ENCODE measurements around the gene CDH4.

CDH4 gene

DNA sequence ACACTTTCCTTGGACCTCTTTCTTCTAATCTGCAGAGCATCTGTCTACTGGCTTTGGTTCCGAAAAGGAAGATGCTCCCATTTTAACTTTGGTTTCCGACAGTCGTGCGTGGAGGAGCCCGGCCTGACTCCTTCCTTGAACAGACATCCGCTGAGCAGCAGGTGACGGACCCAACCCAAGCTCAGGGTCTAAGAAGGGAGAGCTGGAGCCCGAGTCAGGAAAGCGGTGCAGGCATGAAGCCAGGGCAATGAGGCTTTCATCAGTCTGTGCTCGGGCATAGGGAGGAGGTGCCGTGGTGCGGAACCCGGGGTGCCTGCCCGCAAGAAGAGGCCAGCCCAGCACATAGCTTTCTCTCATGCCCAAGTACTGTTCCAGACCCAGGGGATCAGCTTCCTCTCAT lies 109.4 kb downstream of the CDH4 start:
- Histone ChIP-seq H3K9me2 (replicated peaks; ENCODE audit: insufficient read depth, low read length) (no peaks in the 10 kb centered on the region), H4K20me1 (ENCODE audit: low read depth, low read length) (no peaks in the 10 kb centered on the region), H3K27ac (ENCODE audit: low read depth, low read length) (no peak overlapping the region), H3K79me2 (ENCODE audit: insufficient read depth, low read length) (no peaks in the 10 kb centered on the region), H3K4me2 (ENCODE audit: low read depth, low read length, poor library complexity, severe bottlenecking) (no peak overlapping the region), H2AFZ (ENCODE audit: low read depth, low read length, severe bottlenecking) (no peak overlapping the region), H3K9me3 (ENCODE audit: insufficient read depth, low read length) (no peaks in the 10 kb centered on the region), H3K9ac (ENCODE audit: low read length) (no peak overlapping the region), H3K36me3 (ENCODE audit: low read length) (no peaks in the 10 kb centered on the region), H3F3A (ENCODE audit: insufficient read depth) (no peaks in the 10 kb centered on the region), H3K4me3 (ENCODE audit: insufficient read depth, low read length, poor library complexity, severe bottlenecking) (no peak overlapping the region), H3K27me3 (ENCODE audit: low read length) (no peaks in the 10 kb centered on the region)
- TF ChIP-seq EZH2phosphoT487 (conservative IDR thresholded peaks at IDR 0.05; ENCODE audit: low read length), result no peak
- TF ChIP-seq, protein P1, sequence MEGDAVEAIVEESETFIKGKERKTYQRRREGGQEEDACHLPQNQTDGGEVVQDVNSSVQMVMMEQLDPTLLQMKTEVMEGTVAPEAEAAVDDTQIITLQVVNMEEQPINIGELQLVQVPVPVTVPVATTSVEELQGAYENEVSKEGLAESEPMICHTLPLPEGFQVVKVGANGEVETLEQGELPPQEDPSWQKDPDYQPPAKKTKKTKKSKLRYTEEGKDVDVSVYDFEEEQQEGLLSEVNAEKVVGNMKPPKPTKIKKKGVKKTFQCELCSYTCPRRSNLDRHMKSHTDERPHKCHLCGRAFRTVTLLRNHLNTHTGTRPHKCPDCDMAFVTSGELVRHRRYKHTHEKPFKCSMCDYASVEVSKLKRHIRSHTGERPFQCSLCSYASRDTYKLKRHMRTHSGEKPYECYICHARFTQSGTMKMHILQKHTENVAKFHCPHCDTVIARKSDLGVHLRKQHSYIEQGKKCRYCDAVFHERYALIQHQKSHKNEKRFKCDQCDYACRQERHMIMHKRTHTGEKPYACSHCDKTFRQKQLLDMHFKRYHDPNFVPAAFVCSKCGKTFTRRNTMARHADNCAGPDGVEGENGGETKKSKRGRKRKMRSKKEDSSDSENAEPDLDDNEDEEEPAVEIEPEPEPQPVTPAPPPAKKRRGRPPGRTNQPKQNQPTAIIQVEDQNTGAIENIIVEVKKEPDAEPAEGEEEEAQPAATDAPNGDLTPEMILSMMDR (IDR thresholded peaks at IDR 0.05; ENCODE audit: insufficient read depth, low read length, poor library complexity, severe bottlenecking), result no peak

DNA sequence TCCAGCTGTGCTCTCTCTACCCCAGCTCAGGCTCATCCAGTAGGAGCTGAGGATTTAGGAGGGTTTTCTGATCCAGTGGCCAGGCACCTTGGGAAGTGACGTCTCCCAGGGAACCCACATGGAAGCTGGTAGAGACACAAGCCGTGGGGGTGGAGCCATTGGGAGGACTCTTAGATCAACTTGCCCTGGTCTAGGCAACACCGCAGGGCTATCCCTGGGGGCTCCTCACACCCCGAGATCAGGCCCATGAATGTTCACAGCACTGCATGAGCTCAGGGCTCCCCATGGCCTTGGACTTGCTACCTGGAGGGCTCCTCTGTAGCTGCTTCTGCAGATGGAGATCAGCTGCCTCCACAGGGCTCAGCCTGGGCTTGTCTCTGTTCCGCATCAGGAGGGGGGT lies 112.1 kb downstream of the CDH4 start:
- Histone ChIP-seq H3K79me2 (ENCODE audit: insufficient read depth, low read length) (no peaks in the 10 kb centered on the region), H3K27ac (ENCODE audit: low read depth, low read length) (no peak overlapping the region), H3K9me2 (replicated peaks; ENCODE audit: insufficient read depth, low read length) (no peaks in the 10 kb centered on the region), H3F3A (ENCODE audit: insufficient read depth) (no peaks in the 10 kb centered on the region), H3K9ac (ENCODE audit: low read length) (no peak overlapping the region), H2AFZ (ENCODE audit: low read depth, low read length, severe bottlenecking) (no peak overlapping the region), H4K20me1 (ENCODE audit: low read depth, low read length) (no peaks in the 10 kb centered on the region), H3K36me3 (ENCODE audit: low read length) (no peaks in the 10 kb centered on the region), H3K4me3 (ENCODE audit: insufficient read depth, low read length, poor library complexity, severe bottlenecking) (no peak overlapping the region), H3K4me2 (ENCODE audit: low read depth, low read length, poor library complexity, severe bottlenecking) (no peak overlapping the region), H3K27me3 (ENCODE audit: low read length) (no peaks in the 10 kb centered on the region), H3K9me3 (ENCODE audit: insufficient read depth, low read length) (no peaks in the 10 kb centered on the region)
- TF ChIP-seq EZH2phosphoT487 (conservative IDR thresholded peaks at IDR 0.05; ENCODE audit: low read length), result no peak
- TF ChIP-seq, protein P1 (IDR thresholded peaks at IDR 0.05; ENCODE audit: insufficient read depth, low read length, poor library complexity, severe bottlenecking), result no peak

DNA sequence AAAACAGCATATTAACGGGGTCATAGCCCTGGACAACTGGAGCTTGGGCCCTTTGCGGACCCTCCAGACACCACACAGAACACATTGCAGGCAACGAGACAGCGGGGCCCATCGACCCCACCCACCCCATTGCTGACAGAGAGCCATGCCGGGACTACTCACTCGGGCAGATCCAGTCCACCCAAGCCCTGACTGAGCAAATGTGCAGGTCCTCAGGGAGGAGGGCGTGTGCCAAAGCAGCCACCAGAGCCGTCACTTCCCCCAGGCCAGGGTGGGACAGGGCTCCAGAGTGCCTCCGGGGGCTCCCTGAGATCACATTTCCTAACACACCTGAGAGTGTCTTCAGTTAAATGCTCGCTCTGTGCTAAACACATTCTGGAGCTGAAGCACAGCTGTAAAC lies 114.9 kb downstream of the CDH4 start:
- Histone ChIP-seq H2AFZ (ENCODE audit: low read depth, low read length, severe bottlenecking) (no peak overlapping the region), H4K20me1 (ENCODE audit: low read depth, low read length) (no peaks in the 10 kb centered on the region), H3K27me3 (ENCODE audit: low read length) (no peaks in the 10 kb centered on the region), H3K79me2 (ENCODE audit: insufficient read depth, low read length) (no peaks in the 10 kb centered on the region), H3K9ac (ENCODE audit: low read length) (no peak overlapping the region), H3K27ac (ENCODE audit: low read depth, low read length) (no peak overlapping the region), H3K4me2 (ENCODE audit: low read depth, low read length, poor library complexity, severe bottlenecking) (no peak overlapping the region), H3K9me3 (ENCODE audit: insufficient read depth, low read length) (no peaks in the 10 kb centered on the region), H3K9me2 (replicated peaks; ENCODE audit: insufficient read depth, low read length) (no peaks in the 10 kb centered on the region), H3K4me3 (ENCODE audit: insufficient read depth, low read length, poor library complexity, severe bottlenecking) (no peak overlapping the region), H3K36me3 (ENCODE audit: low read length) (no peaks in the 10 kb centered on the region), H3F3A (ENCODE audit: insufficient read depth) (no peaks in the 10 kb centered on the region)
- TF ChIP-seq, protein P1 (IDR thresholded peaks at IDR 0.05; ENCODE audit: insufficient read depth, low read length, poor library complexity, severe bottlenecking), result no peak
- no peak for TF ChIP-seq EZH2phosphoT487 (conservative IDR thresholded peaks at IDR 0.05; ENCODE audit: low read length)
